ENCODE data around the gene ADPRS. TPM values are rescaled to one million over a fixed set of nuclear protein-coding genes. Genes with fewer than 3 reads are reported as not detected.
A peak's percentile ranks its signal among the peaks of the same experiment; 100 is the strongest.

Gene ADPRS
- total RNA-seq, 6 experiments from 2014 or later, result 24.4 to 30.9 (median 27.0) TPM

DNA sequence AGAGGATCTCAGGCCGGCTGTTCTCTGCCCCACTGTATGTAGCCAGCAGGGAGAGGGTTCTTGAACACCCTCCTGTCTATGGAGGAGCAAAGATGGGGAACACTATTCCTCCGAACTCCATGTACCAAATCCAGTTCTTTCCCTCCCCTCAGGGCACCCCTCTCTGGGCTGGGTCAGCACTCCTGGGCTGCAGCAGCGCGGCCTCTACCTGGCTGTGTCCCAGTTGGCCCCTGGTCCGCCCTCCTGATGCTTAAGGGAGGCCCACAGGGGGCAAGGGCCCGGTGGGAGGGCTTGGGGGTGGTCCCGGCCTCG is 471 bp upstream of the ADPRS start:
- peaks cover 11% of the 10 kb centered on the region for H3K36me3 Mint-ChIP-seq (ENCODE audit: low read depth)
- no peak for DNase-seq
- H3K4me1 Mint-ChIP-seq (ENCODE audit: low read depth), result peaks cover 12% of the 10 kb centered on the region
- H3K9me3 Mint-ChIP-seq, result no peaks in the 10 kb centered on the region
- H3K27me3 Mint-ChIP-seq (ENCODE audit: insufficient read depth), result peaks cover 4% of the 10 kb centered on the region; the same call in 1 of the 2 replicates
- peak overlapping the region; percentile 46 for H3K4me3 Mint-ChIP-seq
- TF ChIP-seq, protein P1, sequence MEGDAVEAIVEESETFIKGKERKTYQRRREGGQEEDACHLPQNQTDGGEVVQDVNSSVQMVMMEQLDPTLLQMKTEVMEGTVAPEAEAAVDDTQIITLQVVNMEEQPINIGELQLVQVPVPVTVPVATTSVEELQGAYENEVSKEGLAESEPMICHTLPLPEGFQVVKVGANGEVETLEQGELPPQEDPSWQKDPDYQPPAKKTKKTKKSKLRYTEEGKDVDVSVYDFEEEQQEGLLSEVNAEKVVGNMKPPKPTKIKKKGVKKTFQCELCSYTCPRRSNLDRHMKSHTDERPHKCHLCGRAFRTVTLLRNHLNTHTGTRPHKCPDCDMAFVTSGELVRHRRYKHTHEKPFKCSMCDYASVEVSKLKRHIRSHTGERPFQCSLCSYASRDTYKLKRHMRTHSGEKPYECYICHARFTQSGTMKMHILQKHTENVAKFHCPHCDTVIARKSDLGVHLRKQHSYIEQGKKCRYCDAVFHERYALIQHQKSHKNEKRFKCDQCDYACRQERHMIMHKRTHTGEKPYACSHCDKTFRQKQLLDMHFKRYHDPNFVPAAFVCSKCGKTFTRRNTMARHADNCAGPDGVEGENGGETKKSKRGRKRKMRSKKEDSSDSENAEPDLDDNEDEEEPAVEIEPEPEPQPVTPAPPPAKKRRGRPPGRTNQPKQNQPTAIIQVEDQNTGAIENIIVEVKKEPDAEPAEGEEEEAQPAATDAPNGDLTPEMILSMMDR (IDR thresholded peaks at IDR 0.05), result no peak
- no peak overlapping the region for H3K27ac Mint-ChIP-seq

- H3K9me3 Mint-ChIP-seq, result no peaks in the 10 kb centered on the region
- DNase-seq, result no peak
- peak overlapping the region; percentile 95 for H3K27ac Mint-ChIP-seq
- peaks cover 12% of the 10 kb centered on the region for H3K4me1 Mint-ChIP-seq (ENCODE audit: low read depth)
- peaks cover 4% of the 10 kb centered on the region; the same call in 1 of the 2 replicates for H3K27me3 Mint-ChIP-seq (ENCODE audit: insufficient read depth)
- H3K4me3 Mint-ChIP-seq, result peak overlapping the region; percentile 98
- H3K36me3 Mint-ChIP-seq (ENCODE audit: low read depth), result peaks cover 11% of the 10 kb centered on the region
- TF ChIP-seq, protein P1 (IDR thresholded peaks at IDR 0.05), result no peak
These were observed 865 bp downstream of the ADPRS start for GRCh38 chr1:36089393-36090121.

DNA sequence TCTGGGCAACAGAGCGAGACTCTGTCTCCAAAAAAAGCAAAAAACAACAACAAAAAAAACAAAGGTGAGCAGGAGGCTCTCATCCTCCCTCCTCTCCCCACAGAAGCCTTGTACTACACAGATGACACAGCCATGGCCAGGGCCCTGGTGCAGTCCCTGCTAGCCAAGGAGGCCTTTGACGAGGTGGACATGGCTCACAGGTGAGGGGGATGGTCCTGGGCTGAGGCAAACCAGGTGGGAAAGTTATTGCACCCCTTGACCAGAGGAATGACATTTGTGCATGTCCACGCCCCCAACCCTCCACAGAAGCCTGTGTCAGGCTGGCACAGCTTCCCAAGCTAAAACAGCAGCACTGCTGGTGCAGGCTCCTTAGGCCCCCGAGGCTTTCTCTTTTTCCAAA is 2.4 kb downstream of the ADPRS start:
- Mint-ChIP-seq H3K4me3 (no peak overlapping the region), H3K27ac (no peak overlapping the region), H3K27me3 (ENCODE audit: insufficient read depth) (peaks cover 4% of the 10 kb centered on the region; the same call in 1 of the 2 replicates), H3K9me3 (no peaks in the 10 kb centered on the region), H3K36me3 (ENCODE audit: low read depth) (peaks cover 11% of the 10 kb centered on the region), H3K4me1 (ENCODE audit: low read depth) (peaks cover 17% of the 10 kb centered on the region)
- DNase-seq, result no peak
- TF ChIP-seq, protein P1 (IDR thresholded peaks at IDR 0.05), result no peak

GRCh38 chr1:36091698-36092097 is 3.0 kb downstream of the ADPRS start:
- H3K27ac Mint-ChIP-seq, result no peak overlapping the region
- peaks cover 4% of the 10 kb centered on the region; the same call in 1 of the 2 replicates for H3K27me3 Mint-ChIP-seq (ENCODE audit: insufficient read depth)
- H3K9me3 Mint-ChIP-seq, result no peaks in the 10 kb centered on the region
- no peak overlapping the region for H3K4me3 Mint-ChIP-seq
- TF ChIP-seq, protein P1 (IDR thresholded peaks at IDR 0.05), result no peak
- H3K36me3 Mint-ChIP-seq (ENCODE audit: low read depth), result peaks cover 11% of the 10 kb centered on the region
- peaks cover 22% of the 10 kb centered on the region for H3K4me1 Mint-ChIP-seq (ENCODE audit: low read depth)
- DNase-seq, result no peak

GRCh38 chr1:36092166-36092797 is 3.6 kb downstream of the ADPRS start:
- TF ChIP-seq, protein P1 (IDR thresholded peaks at IDR 0.05), result no peak
- DNase-seq, result no peak
- H3K4me3 Mint-ChIP-seq, result no peak overlapping the region
- H3K9me3 Mint-ChIP-seq, result no peaks in the 10 kb centered on the region
- H3K36me3 Mint-ChIP-seq (ENCODE audit: low read depth), result peaks cover 11% of the 10 kb centered on the region
- peaks cover 4% of the 10 kb centered on the region; the same call in 1 of the 2 replicates for H3K27me3 Mint-ChIP-seq (ENCODE audit: insufficient read depth)
- peaks cover 24% of the 10 kb centered on the region for H3K4me1 Mint-ChIP-seq (ENCODE audit: low read depth)
- H3K27ac Mint-ChIP-seq, result no peak overlapping the region
